WERI-Rb-1 (cell line): ENCODE measurements around the gene DGKZ.

Source experiments
- DNase-seq: peaks from one replicate; pipeline ENCODE4 v3.0.0-alpha.2; 2020
- H3K27ac ChIP-seq: fragments of 250-450 bp; sonication (Bioruptor Pico); 2 replicates; pipeline ENCODE4 v1.5.1; 2020; ENCODE audit warnings: mild to moderate bottlenecking, moderate library complexity
- H3K27me3 ChIP-seq: fragments of 250-450 bp; sonication (Bioruptor Pico); 2 replicates; pipeline ENCODE4 v1.5.1; 2021; ENCODE audit warnings: mild to moderate bottlenecking, low read depth, moderate library complexity; ENCODE audit not compliant: insufficient read depth, severe bottlenecking
- H3K36me3 ChIP-seq: fragments of 250-450 bp; sonication (Bioruptor Pico); 2 replicates; pipeline ENCODE4 v1.5.1; 2020; ENCODE audit warnings: mild to moderate bottlenecking, moderate library complexity
- H3K4me3 ChIP-seq: 2 replicates; pipeline ENCODE4 v1.5.1; 2011; ENCODE audit warnings: low read depth, mild to moderate bottlenecking, control low read depth, low read length
- H3K9me3 ChIP-seq: fragments of 250-450 bp; sonication (Bioruptor Pico); 2 replicates; pipeline ENCODE4 v1.5.1; 2021; ENCODE audit warnings: mild to moderate bottlenecking, moderate library complexity; ENCODE audit not compliant: severe bottlenecking
- CTCF ChIP-seq: IDR thresholded peaks from 2 replicates; pipeline ENCODE4 v1.5.1; 2011; ENCODE audit warnings: low read depth, mild to moderate bottlenecking, control low read depth, inconsistent platforms, low read length

Gene DGKZ

GRCh38 chr11:46388619-46389449, 41.6 kb downstream of the DGKZ start:
- Histone ChIP-seq H3K27ac (peak overlapping the region; percentile 28; the same call in 1 of the 2 replicates), H3K4me3 (peak overlapping the region; percentile 25), H3K9me3 (no peaks in the 10 kb centered on the region), H3K36me3 (peaks cover 2% of the 10 kb centered on the region; the same call in 1 of the 2 replicates), H3K27me3 (peaks cover 8% of the 10 kb centered on the region)
- peak; percentile 60 for DNase-seq
- no peak for TF ChIP-seq CTCF

GRCh38 chr11:46389450-46390330, 42.4 kb downstream of the DGKZ start:
- Histone ChIP-seq H3K9me3 (no peaks in the 10 kb centered on the region), H3K27ac (0 out of 2 replicates have a peak overlapping the region, but pooled peaks have one; percentile 28), H3K36me3 (no peaks in the 10 kb centered on the region; the same call in 1 of the 2 replicates), H3K4me3 (peak overlapping the region; percentile 59), H3K27me3 (peaks cover 8% of the 10 kb centered on the region)
- TF ChIP-seq CTCF = peak; percentile 84
- DNase-seq = peak; percentile 85

- Histone ChIP-seq H3K27me3 (peaks cover 8% of the 10 kb centered on the region), H3K27ac (no peak overlapping the region), H3K36me3 (peaks cover under 1% of the 10 kb centered on the region; the same call in 1 of the 2 replicates), H3K9me3 (no peaks in the 10 kb centered on the region), H3K4me3 (peak overlapping the region; percentile 59)
- no peak for TF ChIP-seq CTCF
- peak; percentile 50 for DNase-seq
Observed at GRCh38 chr11:46390331-46391171, 43.3 kb downstream of the DGKZ start.

GRCh38 chr11:46391186-46391577, 43.9 kb downstream of the DGKZ start:
- peaks cover 8% of the 10 kb centered on the region for H3K27me3 ChIP-seq
- no peak for TF ChIP-seq CTCF
- peaks cover 5% of the 10 kb centered on the region; the same call in 1 of the 2 replicates for H3K36me3 ChIP-seq
- H3K9me3 ChIP-seq = no peaks in the 10 kb centered on the region
- no peak for DNase-seq
- 0 out of 2 replicates have a peak overlapping the region, but pooled peaks have one; percentile 29 for H3K27ac ChIP-seq
- peak overlapping the region; percentile 59 for H3K4me3 ChIP-seq
